HepG2 (cell line): ENCODE results near the gene MXRA7. TPM values are rescaled to one million over a fixed set of nuclear protein-coding genes. Genes with fewer than 3 reads are reported as not detected.

ENCODE experiments used
- DNMT1 ChIP-seq: sonication (generic); formaldehyde crosslinking; IDR thresholded peaks from 2 replicates; pipeline ENCODE4 v1.5.1; 2020; ENCODE audit warnings: mild to moderate bottlenecking, missing genetic modification reagents
- IRX3 ChIP-seq: sonication (generic); formaldehyde crosslinking; IDR thresholded peaks from 2 replicates; pipeline ENCODE4 v1.8.1; 2023; ENCODE audit warnings: mild to moderate bottlenecking, low read depth, missing genetic modification reagents, borderline replicate concordance
- TEAD2 ChIP-seq: sonication (generic); formaldehyde crosslinking; IDR thresholded peaks from 2 replicates; pipeline ENCODE4 v1.9.0; 2021; ENCODE audit warnings: missing genetic modification reagents
- ZNF441 ChIP-seq: sonication (generic); formaldehyde crosslinking; IDR thresholded peaks from 2 replicates; pipeline ENCODE4 v1.7.0; 2021; ENCODE audit warnings: missing genetic modification reagents, borderline replicate concordance
- ZNF605 ChIP-seq: sonication (generic); formaldehyde crosslinking; IDR thresholded peaks from 2 replicates; pipeline ENCODE4 v1.8.0; 2022; ENCODE audit warnings: mild to moderate bottlenecking, missing genetic modification reagents
- ZNF737 ChIP-seq: sonication (generic); formaldehyde crosslinking; IDR thresholded peaks from 2 replicates; pipeline ENCODE4 v1.5.0; 2020; ENCODE audit warnings: missing genetic modification reagents, mild to moderate bottlenecking, borderline replicate concordance
- polyA plus RNA-seq, 8 experiments: library from polyadenylated mRNA; depleted of rRNA in 3 of 8; stranded (reverse) in 7 of 8; unstranded in 1 of 8; fragments of >200 nt; fragmentation: Illumina TruSeq in 4 of 8; extraction: Trizol in 4 of 8; gene quantifications; 2 replicates each; pipeline versions ENCODE4 v1.2.1 to v1.2.3, GENCODE V29; 2011 to 2016; ENCODE audit warnings: low read depth in 4 of 8, missing spikeins in 1 of 8, mixed read lengths in 1 of 8; ENCODE audit not compliant: insufficient read depth in 1 of 8
- total RNA-seq, 5 experiments: library from RNA; depleted of rRNA; stranded (reverse); fragments of >200 nt; fragmentation: Illumina TruSeq; extraction: Trizol; gene quantifications; 2 replicates each; pipeline ENCODE4 v1.2.3, GENCODE V29; 2016; ENCODE audit warnings: low read depth in 1 of 5
- TF ChIP-seq, protein P1 (sequence below): sonication (generic); formaldehyde crosslinking; IDR thresholded peaks from 2 replicates; pipeline ENCODE4 v1.5.1; 2020; ENCODE audit warnings: mild to moderate bottlenecking, missing genetic modification reagents, borderline replicate concordance
- TF ChIP-seq, protein P2 (sequence below): sonication (generic); formaldehyde crosslinking; IDR thresholded peaks from 2 replicates; pipeline ENCODE4 v1.8.1; 2023; ENCODE audit warnings: mild to moderate bottlenecking, missing genetic modification reagents, borderline replicate concordance

MXRA7 gene
- total and polyA plus RNA-seq, 2 of the 13 experiments (the other 11 are each of a cell fraction or from before 2014, with no cell fraction given), result 44.8 to 112 TPM

DNA sequence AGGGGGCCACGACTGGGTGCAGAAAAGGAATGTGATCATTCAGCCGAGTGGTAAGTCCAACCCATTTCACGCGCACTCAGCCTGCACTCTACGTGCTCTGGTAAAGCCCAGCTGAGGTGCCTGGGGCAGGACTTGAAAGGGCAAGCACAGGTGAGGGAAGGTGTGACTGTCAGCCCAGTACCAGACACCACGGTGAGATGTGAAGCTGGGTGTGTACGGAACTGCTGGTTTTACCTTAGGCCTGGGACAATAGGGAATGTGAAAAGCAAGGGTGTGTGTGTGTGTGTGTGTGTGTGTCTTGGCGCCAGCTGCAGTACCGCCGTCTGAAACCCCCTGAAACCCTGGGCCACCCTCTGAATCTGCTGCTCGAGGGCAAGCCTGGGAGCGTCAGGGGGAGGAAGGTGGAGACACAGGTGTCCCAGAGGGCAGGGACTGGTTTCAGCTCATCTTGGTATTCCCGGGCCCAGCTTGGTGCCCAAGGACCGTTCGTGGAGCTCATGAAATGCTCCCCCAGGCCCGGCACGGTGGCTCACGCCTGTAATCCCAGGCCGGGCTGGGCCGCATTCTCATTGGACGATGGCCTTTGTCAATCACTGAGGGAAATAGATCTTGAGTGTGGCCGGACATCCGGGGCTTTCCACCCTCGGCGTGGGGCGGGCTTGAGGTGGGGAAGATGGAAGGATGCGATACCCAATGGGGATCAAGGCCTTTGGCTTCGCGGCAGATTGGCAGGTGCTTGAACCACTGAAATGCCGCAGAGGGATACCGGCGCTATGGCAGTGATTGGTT, 39.4 kb downstream of the MXRA7 start (continued):
- TF ChIP-seq, protein P1, sequence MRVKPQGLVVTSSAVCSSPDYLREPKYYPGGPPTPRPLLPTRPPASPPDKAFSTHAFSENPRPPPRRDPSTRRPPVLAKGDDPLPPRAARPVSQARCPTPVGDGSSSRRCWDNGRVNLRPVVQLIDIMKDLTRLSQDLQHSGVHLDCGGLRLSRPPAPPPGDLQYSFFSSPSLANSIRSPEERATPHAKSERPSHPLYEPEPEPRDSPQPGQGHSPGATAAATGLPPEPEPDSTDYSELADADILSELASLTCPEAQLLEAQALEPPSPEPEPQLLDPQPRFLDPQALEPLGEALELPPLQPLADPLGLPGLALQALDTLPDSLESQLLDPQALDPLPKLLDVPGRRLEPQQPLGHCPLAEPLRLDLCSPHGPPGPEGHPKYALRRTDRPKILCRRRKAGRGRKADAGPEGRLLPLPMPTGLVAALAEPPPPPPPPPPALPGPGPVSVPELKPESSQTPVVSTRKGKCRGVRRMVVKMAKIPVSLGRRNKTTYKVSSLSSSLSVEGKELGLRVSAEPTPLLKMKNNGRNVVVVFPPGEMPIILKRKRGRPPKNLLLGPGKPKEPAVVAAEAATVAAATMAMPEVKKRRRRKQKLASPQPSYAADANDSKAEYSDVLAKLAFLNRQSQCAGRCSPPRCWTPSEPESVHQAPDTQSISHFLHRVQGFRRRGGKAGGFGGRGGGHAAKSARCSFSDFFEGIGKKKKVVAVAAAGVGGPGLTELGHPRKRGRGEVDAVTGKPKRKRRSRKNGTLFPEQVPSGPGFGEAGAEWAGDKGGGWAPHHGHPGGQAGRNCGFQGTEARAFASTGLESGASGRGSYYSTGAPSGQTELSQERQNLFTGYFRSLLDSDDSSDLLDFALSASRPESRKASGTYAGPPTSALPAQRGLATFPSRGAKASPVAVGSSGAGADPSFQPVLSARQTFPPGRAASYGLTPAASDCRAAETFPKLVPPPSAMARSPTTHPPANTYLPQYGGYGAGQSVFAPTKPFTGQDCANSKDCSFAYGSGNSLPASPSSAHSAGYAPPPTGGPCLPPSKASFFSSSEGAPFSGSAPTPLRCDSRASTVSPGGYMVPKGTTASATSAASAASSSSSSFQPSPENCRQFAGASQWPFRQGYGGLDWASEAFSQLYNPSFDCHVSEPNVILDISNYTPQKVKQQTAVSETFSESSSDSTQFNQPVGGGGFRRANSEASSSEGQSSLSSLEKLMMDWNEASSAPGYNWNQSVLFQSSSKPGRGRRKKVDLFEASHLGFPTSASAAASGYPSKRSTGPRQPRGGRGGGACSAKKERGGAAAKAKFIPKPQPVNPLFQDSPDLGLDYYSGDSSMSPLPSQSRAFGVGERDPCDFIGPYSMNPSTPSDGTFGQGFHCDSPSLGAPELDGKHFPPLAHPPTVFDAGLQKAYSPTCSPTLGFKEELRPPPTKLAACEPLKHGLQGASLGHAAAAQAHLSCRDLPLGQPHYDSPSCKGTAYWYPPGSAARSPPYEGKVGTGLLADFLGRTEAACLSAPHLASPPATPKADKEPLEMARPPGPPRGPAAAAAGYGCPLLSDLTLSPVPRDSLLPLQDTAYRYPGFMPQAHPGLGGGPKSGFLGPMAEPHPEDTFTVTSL (CRISPR knock-in tag), result peak; percentile 29; the same call in 1 of the 2 replicates
- TF ChIP-seq TEAD2 (CRISPR knock-in tag), result no peak; the same call in 1 of the 2 replicates
- TF ChIP-seq, protein P2, sequence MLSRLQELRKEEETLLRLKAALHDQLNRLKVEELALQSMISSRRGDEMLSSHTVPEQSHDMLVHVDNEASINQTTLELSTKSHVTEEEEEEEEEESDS, result no peak
- TF ChIP-seq DNMT1 (CRISPR knock-in tag), result no peak
- TF ChIP-seq IRX3, result peak; percentile 87; the same call in 1 of the 2 replicates
- no peak; the same call in 1 of the 2 replicates for TF ChIP-seq ZNF441 (CRISPR knock-in tag)
- TF ChIP-seq ZNF737 (CRISPR knock-in tag), result 0 out of 2 replicates have a peak, but pooled peaks have one; percentile 55
- TF ChIP-seq ZNF605 (CRISPR knock-in tag), result 0 out of 2 replicates have a peak, but pooled peaks have one; percentile 63
